Mammary epithelial cell (primary cell): ENCODE measurements around the gene PDE7B.

Experiments
- CTCF ChIP-seq, 2 donors: IDR thresholded peaks in 1 of 2; conservative IDR thresholded peaks in 1 of 2; 2 replicates each; pipeline ENCODE4 v1.5.1; 2011 to 2012; ENCODE audit warnings: inconsistent platforms in 2 of 2, low read length in 2 of 2, mild to moderate bottlenecking in 2 of 2, control low read depth in 1 of 2, low read depth in 1 of 2; ENCODE audit not compliant: insufficient read depth in 1 of 2; ENCODE audit errors: extremely low read depth in 1 of 2
- EZH2 ChIP-seq: IDR thresholded peaks from 2 replicates; pipeline ENCODE4 v1.6.1; 2012; ENCODE audit warnings: low read length, inconsistent platforms, borderline replicate concordance

GRCh38 chr6:135983093-135983492, 131.6 kb downstream of the PDE7B start:
- TF ChIP-seq EZH2 (no peak), CTCF (conservative IDR thresholded peaks at IDR 0.05 in 1 of 2, IDR thresholded peaks at IDR 0.05 in 1 of 2; ENCODE audit: extremely low read depth in 1 of 2, insufficient read depth in 1 of 2, low read depth in 1 of 2, low read length in 2 of 2) (no peak)
